ENCODE measurements around the gene EHF. TPM values are rescaled to one million over a fixed set of nuclear protein-coding genes. Genes with fewer than 3 reads are reported as not detected.

Gene EHF
- total RNA-seq, 1 experiment from 2014 or later = 0.51 TPM

GRCh38 chr11:34605481-34606325 lies 15.2 kb upstream of the EHF start:
- no TSS peak for BruUV-seq (replicated peaks)
- no peak for DNase-seq (ENCODE audit: low read depth, low spot score)
- H3K9me3 ChIP-seq (ENCODE audit: control insufficient read depth, insufficient read depth, low read depth, low read length) = no peaks in the 10 kb centered on the region
- ChIA-PET CTCF (no interaction called here), POLR2A (no interaction called here)
- intact Hi-C loops (cut with micrococcal nuclease; ENCODE audit: unreplicated experiment) (no loop called here), in situ Hi-C loops (cut with HindIII; ENCODE audit: low pct_unique_long_range_greater_than_20kb, low sequenced_read_pairs) (no loop called here)
- H3K36me3 ChIP-seq (ENCODE audit: control insufficient read depth, insufficient read depth, low read length) = no peaks in the 10 kb centered on the region
- ATAC-seq = no peak
- no peaks in the 10 kb centered on the region for H3K27me3 ChIP-seq (ENCODE audit: control insufficient read depth, insufficient read depth, low read length)
- TF ChIP-seq TCF7L2 (IDR thresholded peaks at IDR 0.05; ENCODE audit: low read depth, low read length) (no peak), CTCF (IDR thresholded peaks at IDR 0.05) (no peak), REST (IDR thresholded peaks at IDR 0.05; ENCODE audit: insufficient read depth in 1 of 2, low read depth in 2 of 2, low read length in 1 of 2) (no peak), POLR2AphosphoS5 (IDR thresholded peaks at IDR 0.05; ENCODE audit: low read depth, low read length) (no peak), SIN3A (IDR thresholded peaks at IDR 0.05; ENCODE audit: borderline replicate concordance, insufficient read depth, low read depth, low read length) (no peak)
- no peak overlapping the region for H3K4me3 ChIP-seq (ENCODE audit: low read depth in 2 of 2, low read length in 2 of 2)
- H3K4me1 ChIP-seq (ENCODE audit: control insufficient read depth, insufficient read depth, low read length) = no peaks in the 10 kb centered on the region; the same call in 1 of the 2 replicates
- no peak overlapping the region for H3K27ac ChIP-seq (ENCODE audit: low read length)

- in situ Hi-C loops (cut with HindIII; ENCODE audit: low pct_unique_long_range_greater_than_20kb, low sequenced_read_pairs) (no loop called here), intact Hi-C loops (cut with micrococcal nuclease; ENCODE audit: unreplicated experiment) (no loop called here)
- no peak overlapping the region for H3K27ac ChIP-seq (ENCODE audit: low read length)
- ChIA-PET POLR2A (no interaction called here), CTCF (no interaction called here)
- no peak for TF ChIP-seq TCF7L2 (IDR thresholded peaks at IDR 0.05; ENCODE audit: low read depth, low read length)
- TF ChIP-seq REST (IDR thresholded peaks at IDR 0.05; ENCODE audit: insufficient read depth in 1 of 2, low read depth in 2 of 2, low read length in 1 of 2) = no peak
- no peak for TF ChIP-seq CTCF (IDR thresholded peaks at IDR 0.05)
- TF ChIP-seq POLR2AphosphoS5 (IDR thresholded peaks at IDR 0.05; ENCODE audit: low read depth, low read length) = no peak
- TF ChIP-seq SIN3A (IDR thresholded peaks at IDR 0.05; ENCODE audit: borderline replicate concordance, insufficient read depth, low read depth, low read length) = no peak
- H3K27me3 ChIP-seq (ENCODE audit: control insufficient read depth, insufficient read depth, low read length) = no peaks in the 10 kb centered on the region
- no peak for ATAC-seq
- no peaks in the 10 kb centered on the region for H3K4me1 ChIP-seq (ENCODE audit: control insufficient read depth, insufficient read depth, low read length)
- H3K9me3 ChIP-seq (ENCODE audit: control insufficient read depth, insufficient read depth, low read depth, low read length) = no peaks in the 10 kb centered on the region
- no peak for DNase-seq (ENCODE audit: low read depth, low spot score)
- H3K36me3 ChIP-seq (ENCODE audit: control insufficient read depth, insufficient read depth, low read length) = no peaks in the 10 kb centered on the region
- H3K4me3 ChIP-seq (ENCODE audit: low read depth in 2 of 2, low read length in 2 of 2) = no peak overlapping the region
- BruUV-seq (replicated peaks) = no TSS peak
These were observed 14.4 kb upstream of the EHF start for GRCh38 chr11:34606326-34607120.
